GM19397 (cell line): ENCODE measurements around the gene GIGYF1.
A peak's percentile ranks its signal among the peaks of the same experiment; 100 is the strongest.
"Not testable (repeated sequence)": the region's sequence is repeated elsewhere in the genome, so short reads cannot be mapped to it uniquely, and the experiment has no call there.

Source experiments
- ATAC-seq: cut with Tn5 transposase; IDR thresholded peaks from one replicate; pipeline ENCODE4 v1.9.1; 2021; ENCODE audit warnings: mild to moderate bottlenecking, moderate library complexity; ENCODE audit not compliant: unreplicated experiment

The GIGYF1 gene

DNA sequence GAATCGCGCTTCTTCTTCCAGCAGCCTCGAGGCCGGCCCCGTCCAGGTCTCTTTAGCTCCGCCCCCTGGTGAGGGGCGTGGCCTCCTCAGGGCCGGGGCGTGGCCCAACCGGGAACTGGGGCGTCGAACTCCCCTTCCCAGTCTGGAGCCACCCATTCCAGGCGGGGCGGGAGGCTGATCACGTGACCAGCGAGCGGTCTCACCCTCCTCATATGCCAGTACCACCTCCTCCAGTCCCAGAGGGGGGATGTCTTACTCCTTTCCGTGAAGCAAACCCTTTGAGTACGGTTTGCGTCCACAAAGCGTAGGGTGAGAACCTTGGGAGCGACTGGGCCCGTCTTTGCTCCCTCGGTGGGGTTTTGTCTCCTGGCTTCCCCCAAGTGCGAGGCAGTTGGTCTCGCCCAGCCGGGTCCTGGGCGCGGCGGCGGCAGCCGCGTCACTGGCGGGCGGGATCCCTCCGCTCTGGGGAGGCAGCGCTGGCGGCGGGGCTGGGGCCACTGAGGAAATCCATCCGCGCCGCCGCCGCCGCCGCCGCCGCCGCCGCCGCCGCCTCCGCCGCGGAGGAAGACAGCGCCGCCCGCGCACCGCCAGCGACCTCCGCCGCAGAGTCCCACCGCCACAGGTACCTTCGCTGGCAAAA, 20.6 kb downstream of the GIGYF1 start, which contains the start of gene GNB2:
TSS of gene GNB2 (plus strand) at position 439 of the 640 bp plus-strand sequence. CDS start 2,526 bp downstream, outside the sequence.
- peak; percentile 56 for ATAC-seq

DNA sequence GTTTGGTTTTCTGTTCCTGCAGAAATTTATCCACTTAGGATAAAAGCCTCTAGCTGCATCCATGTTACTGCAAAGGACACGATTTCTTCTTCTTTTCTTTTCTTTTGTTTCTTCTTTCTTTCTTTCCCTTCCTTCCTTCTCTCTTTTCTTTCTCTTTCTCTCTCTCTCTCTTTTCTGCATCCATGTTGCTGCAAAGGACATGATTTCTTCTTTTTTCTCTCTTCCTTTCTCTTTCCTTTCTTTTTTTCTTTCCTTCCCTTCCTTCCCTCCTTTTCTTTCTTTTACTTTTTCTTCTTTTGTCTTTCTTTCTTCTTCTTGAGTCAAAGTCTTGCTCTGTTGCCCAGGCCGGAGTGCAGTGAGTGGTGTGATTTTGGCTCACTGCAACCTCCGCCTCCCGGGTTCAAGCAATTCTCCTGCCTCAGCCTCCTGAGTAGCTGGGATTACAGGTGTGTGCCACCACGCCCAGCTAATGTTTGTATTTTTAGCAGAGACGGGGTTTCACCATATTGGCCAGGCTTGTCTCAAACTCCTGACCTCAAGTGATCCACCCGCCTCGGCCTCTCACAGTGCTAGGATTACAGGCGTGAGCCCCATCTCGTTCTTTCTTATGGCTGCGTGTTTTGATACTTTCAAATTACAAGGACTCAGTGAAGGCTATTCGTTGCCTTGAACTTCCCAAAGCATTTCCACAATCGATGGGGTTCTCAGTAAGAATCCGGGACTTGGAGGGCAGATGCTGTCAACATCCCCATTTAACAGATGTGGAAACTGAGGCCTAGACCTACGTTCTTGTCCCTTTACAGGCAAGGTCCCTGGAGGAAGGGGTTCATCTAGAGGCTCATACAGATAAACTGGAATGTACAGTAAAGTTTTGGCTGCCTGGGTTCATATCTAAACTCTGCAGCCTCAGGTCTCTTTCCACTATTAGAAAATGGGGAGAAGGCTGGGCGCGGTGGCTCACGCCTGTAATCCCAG, 22.4 kb downstream of the GIGYF1 start:
- no peak for ATAC-seq

DNA sequence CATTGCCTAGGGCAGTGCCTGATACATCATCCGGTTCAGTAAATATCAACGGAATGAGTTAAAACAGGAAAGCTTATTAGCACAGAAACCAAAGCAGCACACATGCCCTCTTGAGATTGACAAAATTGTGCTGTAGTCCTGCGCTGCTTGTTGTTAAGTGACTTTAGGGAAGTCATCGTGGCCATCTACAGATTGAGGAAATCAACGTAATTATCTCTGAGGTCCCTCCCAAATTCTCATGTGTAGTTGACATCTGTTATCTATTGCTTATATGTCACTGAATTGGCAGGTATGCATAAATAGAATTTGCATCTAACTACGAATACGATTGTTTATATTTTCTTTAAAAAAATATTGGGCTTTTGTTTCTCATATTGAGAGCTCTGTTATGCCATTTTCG, 24.0 kb downstream of the GIGYF1 start:
- no peak for ATAC-seq

DNA sequence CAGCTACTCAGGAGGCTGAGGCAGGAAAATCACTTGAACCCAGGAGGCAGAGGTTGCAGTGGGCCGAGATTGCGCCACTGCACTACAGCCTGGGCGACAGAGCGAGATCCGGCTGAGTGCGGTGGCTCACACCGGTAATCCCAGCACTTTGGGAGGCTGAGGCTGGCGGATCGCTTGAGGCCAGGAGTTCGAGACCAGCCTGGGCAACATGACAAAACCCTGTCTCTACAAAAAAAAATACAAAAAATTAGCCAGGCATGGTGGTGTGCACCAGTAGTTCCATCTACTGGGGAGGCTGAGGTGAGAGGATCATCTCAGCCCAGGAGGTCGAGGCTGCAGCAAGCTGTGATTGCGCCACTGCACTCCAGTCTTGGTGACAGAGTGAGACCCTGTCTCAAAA, 24.9 kb downstream of the GIGYF1 start:
- not testable (repeated sequence) for ATAC-seq

DNA sequence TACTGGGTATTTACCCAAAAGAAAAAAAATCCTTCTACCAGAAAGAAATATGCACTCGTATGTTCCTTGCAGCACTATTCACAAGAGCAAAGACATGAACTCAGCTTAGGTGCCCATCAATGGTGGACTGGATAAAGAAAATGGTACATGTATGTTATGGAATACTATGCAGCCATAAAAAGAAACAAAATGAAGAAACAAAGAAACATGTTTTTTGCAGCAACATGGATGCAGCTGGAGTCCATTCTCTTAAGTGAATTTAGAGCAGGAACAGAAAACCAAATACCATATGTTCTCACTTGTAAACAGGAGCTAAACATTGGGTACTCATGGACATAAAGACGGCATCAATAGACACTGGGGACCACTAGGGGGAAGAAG, 26.0 kb downstream of the GIGYF1 start:
- no peak for ATAC-seq

DNA sequence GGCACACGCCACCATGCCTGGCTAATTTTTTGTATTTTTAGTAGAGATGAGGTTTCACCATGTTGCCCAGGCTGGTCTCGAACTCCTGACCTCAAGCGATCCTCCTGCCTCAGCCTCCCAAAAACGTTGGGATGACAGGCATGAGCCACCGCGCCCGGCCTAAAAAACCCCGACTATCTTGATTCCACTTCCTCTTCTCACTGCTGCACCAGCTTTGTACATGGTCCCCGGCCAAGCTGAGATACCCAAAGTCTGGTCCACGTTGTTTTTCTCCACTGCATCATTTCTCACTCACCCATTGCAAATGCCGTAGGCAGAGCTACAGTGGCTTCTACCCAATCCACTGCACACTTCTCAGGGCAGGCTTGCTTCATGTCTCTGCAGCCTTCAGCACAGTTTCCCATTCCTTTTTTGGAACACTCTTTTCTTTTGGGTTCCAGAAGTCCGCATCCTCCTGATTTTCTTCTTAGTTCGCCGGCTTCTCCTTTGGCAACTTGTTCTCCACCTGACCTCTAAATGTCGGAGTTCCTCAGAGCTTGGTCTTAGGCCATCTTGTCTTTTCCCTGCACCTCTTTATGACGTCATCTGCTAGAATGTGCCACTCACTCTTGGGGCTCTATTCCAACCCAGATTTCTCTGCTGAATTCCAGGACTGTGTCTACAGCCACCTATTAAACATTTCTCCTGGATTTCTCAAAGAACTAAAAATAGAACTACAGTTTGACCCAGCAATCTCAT, 26.6 kb downstream of the GIGYF1 start:
- no peak for ATAC-seq

DNA sequence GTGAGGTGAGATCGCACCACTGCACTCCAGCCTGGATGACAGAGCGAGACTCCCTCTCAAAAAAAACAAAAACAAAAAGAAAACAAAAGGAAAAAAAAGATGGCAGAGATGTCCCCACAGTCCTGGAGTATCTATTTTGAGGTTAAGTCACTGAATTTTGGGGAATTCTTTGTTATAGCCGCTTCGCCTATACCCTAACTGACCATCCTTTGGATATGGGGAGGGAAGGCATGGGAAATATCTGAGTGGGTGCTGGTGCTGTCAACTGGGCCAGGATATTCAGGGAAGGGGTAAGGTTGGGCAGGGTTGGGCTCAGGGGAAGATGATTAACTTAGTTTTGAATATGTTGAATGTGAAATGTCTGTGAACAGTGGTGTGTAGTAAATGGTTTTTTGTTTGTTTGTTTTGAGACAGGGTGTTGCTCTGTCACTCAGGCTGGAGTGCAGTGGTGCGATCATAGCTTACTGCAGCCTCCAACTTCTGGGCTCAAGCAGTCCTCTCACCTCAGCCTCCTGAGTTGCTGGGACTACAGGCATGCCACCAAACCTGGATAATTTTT, 28.8 kb downstream of the GIGYF1 start:
- ATAC-seq: no peak

DNA sequence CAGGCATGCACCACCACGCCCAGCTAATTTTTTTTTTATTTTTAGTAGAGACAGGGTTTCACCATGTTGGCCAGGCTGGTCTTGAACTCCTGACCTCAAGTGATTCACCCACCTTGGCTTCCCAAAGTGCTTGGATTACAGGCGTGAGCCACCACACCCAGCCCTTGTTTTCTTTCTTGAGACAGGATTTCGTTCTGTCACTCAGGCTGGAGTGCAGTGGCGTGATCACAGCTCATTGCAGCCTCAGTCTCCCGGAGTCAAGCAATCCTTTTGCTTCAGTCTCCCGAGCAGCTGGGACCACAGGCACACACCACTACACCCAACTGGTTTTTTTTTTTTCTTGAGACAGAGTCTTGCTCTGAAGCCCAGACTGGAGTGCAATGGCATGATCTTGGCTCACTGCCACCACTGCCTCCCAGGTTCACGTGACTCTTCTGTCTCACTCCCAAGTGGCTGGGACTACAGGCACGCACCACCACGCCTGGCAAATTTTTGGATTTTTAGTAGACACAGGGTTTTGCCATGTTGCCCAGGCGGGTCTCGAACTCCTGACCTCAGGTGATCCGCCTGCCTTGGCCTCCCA, 31.8 kb downstream of the GIGYF1 start:
- ATAC-seq: not testable (repeated sequence)

DNA sequence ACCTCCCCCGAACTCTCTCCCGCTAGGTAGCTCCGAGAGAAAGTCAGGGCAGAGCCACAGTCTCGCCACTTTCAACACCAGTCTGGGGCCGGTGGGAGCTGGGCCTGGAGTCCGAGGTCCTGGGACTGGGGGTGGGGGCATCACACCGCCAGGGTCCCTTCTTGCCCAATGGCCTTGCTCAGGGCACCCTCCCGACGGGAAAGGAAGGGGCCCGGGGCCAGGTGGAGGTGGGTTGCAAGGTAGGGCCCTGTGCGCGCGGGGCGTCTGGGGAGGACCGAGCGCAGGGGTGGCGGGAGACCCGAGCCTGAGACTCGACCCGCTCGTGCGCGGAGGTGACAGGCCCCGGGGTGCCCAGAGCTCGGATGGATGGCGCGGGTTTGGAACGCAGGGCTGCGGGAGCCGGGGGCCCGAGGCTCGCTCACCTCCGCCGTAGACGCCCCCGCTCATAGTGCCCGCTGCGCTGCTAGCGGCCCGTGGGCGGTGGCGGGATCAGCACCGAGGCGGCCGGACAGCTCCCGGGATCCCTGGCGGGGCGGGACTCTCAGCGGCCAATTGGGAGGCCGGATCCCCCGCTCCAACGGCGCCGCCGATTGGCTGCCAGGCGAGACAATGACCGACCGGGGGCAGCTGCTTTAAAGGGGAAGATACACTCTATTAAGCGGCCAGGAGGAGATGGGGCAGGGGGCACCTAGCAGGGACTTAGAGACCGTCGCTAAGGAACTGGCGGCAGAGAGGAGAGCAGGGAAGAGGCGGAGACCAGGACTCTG, 38.0 kb downstream of the GIGYF1 start, which contains the start of gene ACTL6B:
TSS of gene ACTL6B (minus strand) at position 541 of the 767 bp plus-strand sequence. CDS start at position 447, 94 bp downstream.
- no peak for ATAC-seq

DNA sequence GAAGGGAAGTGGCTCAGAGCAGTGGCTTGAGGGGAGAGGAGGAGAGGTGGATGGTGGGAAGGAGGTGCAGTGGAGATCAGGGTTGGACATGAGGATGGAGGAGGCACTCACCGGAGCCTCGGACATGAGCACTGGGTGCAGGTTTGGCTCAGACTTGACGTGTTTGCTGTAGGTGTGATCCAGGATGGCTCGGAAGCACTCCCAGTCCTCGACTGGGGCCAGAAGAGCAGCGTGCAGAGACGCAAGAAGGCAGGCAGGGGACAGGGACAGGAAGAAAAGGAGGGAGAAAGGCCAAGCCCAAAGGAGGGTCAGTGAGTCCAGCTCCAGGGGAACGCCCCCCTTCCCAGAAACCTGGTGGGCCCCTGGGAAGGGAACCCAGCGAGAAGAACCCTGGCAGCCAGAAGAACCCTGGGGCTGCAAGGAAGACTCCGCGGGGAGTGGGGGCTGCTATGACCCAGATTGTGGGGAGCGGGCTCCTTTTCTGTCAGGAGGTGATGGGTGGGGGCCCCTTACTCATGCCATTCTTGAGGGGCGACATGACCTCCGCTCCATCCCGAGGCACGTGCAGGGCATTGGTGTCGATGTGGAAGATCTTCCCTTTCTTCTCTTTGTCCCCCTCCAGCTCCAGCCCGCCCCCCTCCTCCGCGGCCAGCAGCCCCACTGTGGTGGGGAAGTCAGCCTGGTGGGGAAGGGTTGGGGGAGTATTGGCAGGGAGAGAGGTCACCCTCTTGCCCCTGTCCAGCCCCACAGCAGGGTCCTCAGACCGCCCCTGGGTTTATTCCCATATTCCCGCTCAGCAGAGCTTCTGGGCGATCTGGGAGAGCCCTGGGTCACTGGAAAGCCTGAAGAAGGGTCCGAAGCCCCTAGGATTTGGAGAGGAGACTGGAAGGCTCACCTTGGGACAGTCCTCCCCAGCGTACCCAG, 38.9 kb downstream of the GIGYF1 start:
- ATAC-seq: no peak

DNA sequence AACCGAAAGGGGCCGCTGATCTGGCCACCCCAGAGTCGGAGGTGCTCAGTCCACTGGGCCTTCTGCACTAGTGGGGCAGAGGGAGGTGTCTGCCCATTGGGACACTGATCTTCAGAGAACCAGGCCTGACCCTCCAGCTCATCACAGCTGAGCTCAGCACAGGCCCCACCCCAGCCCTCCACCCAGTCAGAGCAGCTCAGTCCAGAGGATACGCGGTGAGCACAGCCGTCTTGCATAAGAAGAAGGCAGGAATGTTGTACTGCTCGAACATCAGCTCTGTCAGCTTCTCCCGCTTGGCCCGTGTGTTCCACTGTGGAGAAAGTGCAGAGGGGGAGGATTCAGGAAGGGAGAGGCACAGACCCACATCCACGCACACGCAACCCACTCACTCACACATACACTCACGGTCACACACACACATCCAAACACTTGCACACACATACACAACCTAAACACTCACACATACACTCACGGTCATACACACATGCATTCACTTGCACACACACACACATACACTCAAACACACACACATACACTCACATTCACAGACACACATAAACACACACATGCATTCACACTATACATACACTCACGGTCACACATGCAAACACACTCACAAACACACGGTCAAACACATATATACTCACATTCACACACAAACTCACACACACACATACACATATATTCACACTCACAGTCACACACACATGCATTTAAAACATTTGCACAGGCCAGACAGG, 44.1 kb downstream of the GIGYF1 start:
- no peak for ATAC-seq

DNA sequence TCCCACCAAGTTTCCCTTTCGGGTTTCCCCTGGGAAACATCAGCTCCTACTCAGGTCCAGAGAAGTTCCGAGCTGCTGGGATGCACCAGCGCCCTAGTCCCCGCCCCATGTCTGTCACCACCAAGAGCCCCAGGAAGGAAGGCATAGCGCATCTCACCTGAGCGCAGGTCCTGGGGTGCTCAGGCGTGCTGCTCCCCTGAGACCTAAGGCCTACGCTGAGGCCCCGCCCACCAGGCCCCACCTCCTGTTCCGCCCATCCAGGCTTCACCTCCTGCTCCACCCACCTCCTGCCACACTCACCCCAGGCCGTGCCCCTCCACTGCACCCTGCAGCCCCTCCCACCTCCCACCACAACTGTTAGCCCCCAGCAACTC, 51.5 kb downstream of the GIGYF1 start:
- ATAC-seq: no peak

DNA sequence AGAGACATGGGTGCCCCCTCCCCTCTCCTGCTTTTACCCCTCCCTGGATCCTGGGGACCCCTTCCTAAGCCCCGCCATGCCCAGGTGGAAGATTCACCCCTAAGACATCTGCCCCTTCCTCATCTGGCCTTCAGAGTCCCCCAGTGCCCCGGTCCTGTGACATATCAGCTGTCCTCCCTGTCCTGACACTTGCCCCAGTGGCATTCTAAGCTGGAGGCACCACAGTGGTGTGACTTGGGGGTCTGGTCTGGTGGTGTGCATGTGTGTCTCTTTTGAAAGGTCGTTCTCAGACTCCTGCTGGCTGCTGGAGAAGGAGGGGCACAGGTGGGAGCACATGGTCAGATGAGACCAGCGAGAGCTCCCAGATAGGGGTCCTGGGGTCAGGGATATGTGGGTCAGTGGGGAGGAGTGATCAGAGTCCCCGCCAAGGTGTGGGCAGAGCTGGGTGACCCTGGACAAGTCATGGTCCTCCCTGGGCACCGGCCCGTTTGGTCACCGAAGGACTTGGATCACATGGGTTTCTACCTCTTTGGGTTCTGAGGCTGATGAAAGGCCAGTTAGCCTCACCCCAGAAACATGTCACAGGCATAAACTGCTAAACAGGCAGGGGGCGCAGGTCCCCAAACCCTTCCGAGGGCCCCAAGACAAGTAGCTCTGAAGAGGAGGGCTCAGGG, 52.1 kb downstream of the GIGYF1 start:
- ATAC-seq: no peak

DNA sequence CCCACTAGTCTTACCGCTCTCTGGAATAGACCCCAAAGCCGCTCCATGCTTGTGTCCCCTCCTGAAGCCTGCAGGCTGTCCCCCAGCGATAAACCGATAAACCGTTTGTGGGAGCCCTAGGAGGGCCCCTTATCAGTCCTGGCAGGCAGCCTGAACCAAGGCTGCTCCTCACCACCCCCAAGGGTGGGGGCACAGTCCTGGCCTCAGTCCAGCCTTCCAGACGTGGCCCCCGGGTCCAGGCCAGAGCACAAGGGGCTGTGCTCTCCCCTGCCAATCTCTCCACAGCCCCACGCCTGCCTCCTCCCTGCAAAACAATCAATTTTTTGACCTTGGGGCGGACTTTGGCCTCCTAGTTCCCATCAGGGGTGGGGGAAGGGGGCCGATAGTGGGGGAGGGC, 52.6 kb downstream of the GIGYF1 start, which contains the start of gene TFR2:
TSS of gene TFR2 (minus strand) at position 90 of the 397 bp plus-strand sequence. CDS start at position 47, 43 bp downstream.
- ATAC-seq: no peak

DNA sequence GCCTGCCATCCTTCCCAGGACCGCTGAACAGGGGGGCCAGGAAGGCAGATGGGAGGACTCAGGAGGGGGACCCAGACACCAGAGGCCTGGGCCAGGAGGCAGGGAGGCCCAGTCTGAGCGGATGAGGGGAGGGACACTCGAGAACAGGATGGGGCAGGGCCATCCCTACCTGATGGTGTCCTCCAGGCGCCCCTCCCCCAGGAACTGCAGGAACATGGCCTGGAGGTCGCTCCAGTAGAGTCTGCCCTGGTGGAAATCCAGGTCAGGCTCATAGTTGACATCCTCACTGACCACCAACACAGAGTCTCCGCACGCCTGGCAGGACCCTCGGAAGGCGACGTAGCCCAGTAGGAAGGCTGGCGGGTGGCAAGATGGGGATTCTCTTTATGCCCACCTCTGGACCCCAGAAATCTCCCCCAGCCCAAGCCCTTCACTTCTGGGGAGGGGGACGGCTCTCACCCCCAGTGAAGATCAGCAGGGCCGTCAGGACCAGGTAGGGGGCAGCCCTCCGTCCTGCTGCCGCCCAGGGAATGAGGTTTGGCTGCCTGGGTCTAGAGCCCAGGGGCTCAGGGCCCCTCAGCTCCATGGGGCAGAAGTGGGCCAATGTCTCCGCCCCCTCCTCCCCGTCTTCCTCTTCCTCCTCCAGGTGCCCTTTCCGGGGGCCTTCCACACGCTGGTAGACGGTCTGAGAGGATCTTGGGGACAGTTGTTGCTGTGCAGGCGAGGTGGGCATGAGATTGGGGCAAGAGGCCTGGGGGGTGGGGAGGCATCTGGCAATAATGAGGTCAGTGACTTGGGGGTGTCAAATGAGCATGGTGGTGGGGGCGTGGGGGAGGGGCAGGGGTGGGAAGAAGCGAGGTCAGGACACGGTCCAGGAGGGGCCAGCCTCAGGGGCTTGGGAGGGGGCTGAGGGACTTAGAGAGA, 53.3 kb downstream of the GIGYF1 start:
- no peak for ATAC-seq

DNA sequence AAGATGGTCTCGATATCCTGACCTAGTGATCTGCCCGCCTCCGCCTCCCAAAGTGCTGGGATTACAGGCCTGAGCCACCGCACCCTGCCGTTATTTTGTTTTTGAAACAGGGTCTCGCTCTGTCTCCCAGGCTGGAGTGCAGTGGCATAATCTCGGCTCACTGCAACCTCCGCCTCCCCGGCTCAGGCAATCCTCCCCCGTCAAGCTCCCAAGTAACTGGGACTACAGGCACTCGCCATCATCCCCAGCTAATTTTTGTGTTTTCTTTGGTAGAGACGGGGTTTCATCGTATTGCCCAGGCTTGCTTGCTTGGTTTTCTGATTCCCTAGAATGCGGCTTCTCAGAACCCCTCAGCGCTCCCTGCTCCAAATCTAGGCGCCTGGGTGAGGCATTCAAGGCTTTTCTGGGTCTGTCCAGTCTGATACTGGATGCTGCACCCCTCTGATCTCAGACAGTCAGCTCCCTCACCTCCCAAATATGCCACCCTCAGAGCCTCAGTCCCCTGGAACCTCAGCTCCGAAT, 54.0 kb downstream of the GIGYF1 start:
- no peak for ATAC-seq
